GM12874 (cell line): ENCODE measurements around the gene ATP7B.

Experiments
- CTCF ChIP-seq: IDR thresholded peaks from 2 replicates; pipeline ENCODE4 v1.5.1; 2011; ENCODE audit warnings: low read depth, mild to moderate bottlenecking, control low read depth, low read length, moderate library complexity; ENCODE audit not compliant: insufficient read depth

The ATP7B gene

DNA sequence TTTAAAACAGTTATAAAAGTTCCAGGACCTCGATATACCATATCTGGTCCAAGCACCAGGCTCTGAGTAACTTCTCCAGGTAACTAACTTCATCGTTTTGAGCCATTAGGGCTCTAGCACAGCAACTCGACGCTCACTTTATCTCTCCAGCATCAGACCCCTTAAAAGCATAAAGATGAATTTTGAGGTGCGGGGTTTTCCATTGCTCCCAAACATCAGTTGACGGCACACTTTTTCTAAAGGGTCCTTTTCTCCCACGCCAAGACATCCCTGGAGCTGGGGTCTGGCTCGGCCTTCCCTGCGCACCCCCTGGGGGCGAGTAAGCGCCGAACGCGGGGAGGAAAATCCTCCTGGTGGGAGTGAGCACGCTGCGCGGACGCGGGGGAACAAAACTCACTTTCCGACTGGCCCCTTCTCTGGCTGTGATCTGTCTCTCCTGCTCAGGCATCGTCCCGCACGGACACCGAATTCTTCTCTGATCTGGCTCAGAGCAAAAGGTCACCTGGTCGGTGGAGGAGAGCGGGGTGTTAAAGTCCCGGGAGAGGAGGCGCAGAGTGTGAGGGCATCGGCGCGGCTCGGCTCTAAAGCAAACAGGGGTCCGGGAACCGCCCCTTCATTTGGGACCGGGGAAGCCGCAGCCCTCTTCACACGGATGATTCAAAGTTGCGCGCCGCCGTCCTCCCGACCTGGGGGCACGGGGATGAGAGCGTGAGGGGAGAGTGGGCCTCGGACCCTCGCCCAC, at the start of gene ATP7B:
TSS of gene ATP7B (minus strand) at position 561 of the 742 bp plus-strand sequence. CDS start at position 448, 113 bp downstream.
- no peak for TF ChIP-seq CTCF

DNA sequence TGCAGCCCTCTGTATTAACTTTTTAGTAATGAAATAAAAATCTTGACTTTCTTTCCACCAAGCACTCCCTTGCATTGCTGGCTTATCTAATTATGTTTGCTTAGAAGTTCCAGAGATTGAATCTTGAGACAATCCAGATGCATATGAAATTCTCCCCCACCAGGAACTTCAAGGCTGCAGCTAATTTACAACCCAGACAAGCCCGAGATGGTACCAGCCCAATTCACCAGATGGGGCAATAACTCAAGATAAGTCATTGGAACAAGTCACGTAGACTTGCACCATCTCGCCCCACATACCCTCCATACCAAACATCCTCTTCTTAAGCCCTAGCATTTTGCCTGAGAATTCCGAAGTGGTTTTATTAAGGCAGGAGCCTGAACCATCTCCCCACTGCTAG, 42.2 kb upstream of the ATP7B start:
- no peak for TF ChIP-seq CTCF

DNA sequence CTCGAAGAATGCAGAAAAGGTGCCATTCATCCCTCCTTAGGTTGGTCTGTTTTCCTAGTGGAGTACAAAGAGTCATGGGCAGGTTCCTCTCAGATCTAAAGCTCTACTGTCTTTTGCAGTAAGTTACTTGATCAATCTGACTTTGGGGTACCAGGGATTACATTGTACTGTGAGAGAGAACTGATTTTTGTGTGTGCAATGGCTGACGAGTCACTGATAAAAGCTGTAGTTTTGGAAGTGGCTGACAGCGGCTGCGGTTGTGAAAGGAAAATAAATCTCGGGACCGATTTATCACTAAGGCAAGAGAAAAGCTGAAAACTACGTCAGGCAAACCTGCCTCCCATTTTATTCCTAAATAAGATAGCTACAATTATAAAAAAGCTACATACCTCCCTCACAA, 40.1 kb upstream of the ATP7B start:
- no peak for TF ChIP-seq CTCF

DNA sequence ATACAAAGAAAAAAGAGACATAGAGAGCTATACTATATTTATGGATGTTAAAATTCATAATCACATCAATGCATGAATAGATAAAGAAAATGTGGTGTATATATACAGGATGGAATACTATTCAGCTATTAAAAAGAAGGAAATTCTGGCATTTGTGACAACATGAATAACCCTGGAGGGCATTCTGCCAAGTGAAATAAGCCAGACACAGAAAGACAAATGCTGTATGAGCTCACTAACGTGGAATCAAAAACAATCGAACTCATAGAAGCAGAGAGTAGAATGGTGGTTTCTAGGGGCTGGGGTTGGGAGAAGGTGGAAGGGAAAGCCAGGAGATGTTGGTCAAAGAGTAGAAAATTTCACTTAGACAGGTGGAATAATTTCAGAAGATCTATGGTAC, 37.3 kb upstream of the ATP7B start:
- no peak for TF ChIP-seq CTCF

- no peak for TF ChIP-seq CTCF
These were observed 36.2 kb upstream of the ATP7B start for GRCh38 chr13:52047463-52047862.

- no peak for TF ChIP-seq CTCF
These were observed 32.4 kb upstream of the ATP7B start for GRCh38 chr13:52043675-52044074.

- TF ChIP-seq CTCF, result no peak
These were observed 24.8 kb upstream of the ATP7B start for GRCh38 chr13:52036037-52036436.
